GM12878 (cell line): Measurements from ENCODE around the gene CTNNA3. TPM values are rescaled to one million over a fixed set of nuclear protein-coding genes. Genes with fewer than 3 reads are reported as not detected.

Experiments used
- ATAC-seq: fragments of 200-7000 bp; cut with Tn5 transposase; 3 replicates; pipeline ENCODE4 v1.9.1; 2020; ENCODE audit warnings: mild to moderate bottlenecking, moderate library complexity
- BruUV-seq: library from RNA; stranded (reverse); fragments of 400-500 nt; replicated peaks from 2 replicates; lab custom pipeline; 2021; lab: Mats Ljungman, UMichigan
- CTCF ChIA-PET: fragments of 300-600 bp; sonication (Branson Sonifier 250); formaldehyde crosslinking; extraction: SDS; loops from one replicate; lab custom pipeline; 2021; ENCODE audit warnings: inconsistent platforms; lab: Yijun Ruan, JAX
- POLR2A ChIA-PET: fragments of 350-600 bp; formaldehyde crosslinking; extraction: SDS; loops from one replicate; lab custom pipeline; 2021; ENCODE audit warnings: inconsistent platforms; lab: Charles Lee
- RAD21 ChIA-PET: fragments of 300-600 bp; sonication (Branson Sonifier 250); formaldehyde crosslinking; loops from one replicate; lab custom pipeline; 2023; ENCODE audit warnings: antibody characterized with exemption; ENCODE audit not compliant: unreplicated experiment; lab: Charles Lee
- SMC1A ChIA-PET: fragments of 300-600 bp; sonication (Branson Sonifier 250); formaldehyde crosslinking; loops from one replicate; lab custom pipeline; 2023; ENCODE audit not compliant: unreplicated experiment, uncharacterized antibody; lab: Charles Lee
- DNase-seq: peaks from one replicate; pipeline ENCODE4 v3.0.0-alpha.2; 2011; ENCODE audit warnings: low read depth, low spot score
- FAIRE-seq: peaks from 3 replicates; lab custom pipeline; 2011; peaks lifted over from hg19 to GRCh38; lab: Jason Lieb, UNC
- H2AFZ ChIP-seq: 2 replicates; pipeline ENCODE4 v1.6.0; 2011; ENCODE audit warnings: low read depth, low read length, control low read depth; ENCODE audit not compliant: control insufficient read depth
- H3K27ac ChIP-seq: 2 replicates; pipeline ENCODE4 v1.5.1; 2011; ENCODE audit warnings: control low read depth; ENCODE audit not compliant: control insufficient read depth, insufficient read depth
- H3K27me3 ChIP-seq, 2 experiments: replicated peaks in 1 of 2; 2 replicates each; pipeline versions ENCODE4 v1.6.0 to v1.6.1; 2011; ENCODE audit warnings: low read length in 1 of 2; ENCODE audit not compliant: control insufficient read depth in 2 of 2, insufficient read depth in 2 of 2
- H3K36me3 ChIP-seq, 2 experiments: 2 replicates each; pipeline ENCODE4 v1.5.1; 2011; ENCODE audit warnings: low read length in 1 of 2; ENCODE audit not compliant: control insufficient read depth in 2 of 2, insufficient read depth in 2 of 2
- H3K4me1 ChIP-seq: 2 replicates; pipeline ENCODE4 v1.6.1; 2011; ENCODE audit warnings: mild to moderate bottlenecking, low read length, moderate library complexity, mixed read lengths; ENCODE audit not compliant: control insufficient read depth, insufficient read depth
- H3K4me2 ChIP-seq: 2 replicates; pipeline ENCODE4 v1.6.0; 2011; ENCODE audit warnings: control low read depth; ENCODE audit not compliant: control insufficient read depth, insufficient read depth
- H3K4me3 ChIP-seq: fragments of 200-600 bp; sonication (generic); 2 replicates; pipeline ENCODE4 v1.5.1; 2016
- H3K79me2 ChIP-seq: 2 replicates; pipeline ENCODE4 v1.6.0; 2011; ENCODE audit warnings: low read length; ENCODE audit not compliant: control insufficient read depth, insufficient read depth
- H3K9ac ChIP-seq: 2 replicates; pipeline ENCODE4 v1.8.0; 2011; ENCODE audit warnings: low read length, control low read depth, mixed read lengths; ENCODE audit not compliant: control insufficient read depth, insufficient read depth
- H3K9me3 ChIP-seq: replicated peaks from 3 replicates; pipeline ENCODE4 v1.5.1; 2011; ENCODE audit warnings: mild to moderate bottlenecking, low read length; ENCODE audit not compliant: control insufficient read depth, insufficient read depth
- H4K20me1 ChIP-seq: 2 replicates; pipeline ENCODE4 v1.6.0; 2011; ENCODE audit not compliant: control insufficient read depth, insufficient read depth
- BRCA1 ChIP-seq: IDR thresholded peaks from 2 replicates; pipeline ENCODE4 v1.6.1; 2011; ENCODE audit warnings: low read depth, low read length, improper control_type of control experiment
- LARP7 ChIP-seq: fragments of 450-650 bp; IDR thresholded peaks from 2 replicates; pipeline ENCODE4 v1.6.1; 2017; ENCODE audit warnings: mild to moderate bottlenecking
- MEF2A ChIP-seq: IDR thresholded peaks from 2 replicates; pipeline ENCODE4 v1.6.1; 2011; ENCODE audit warnings: low read depth, mild to moderate bottlenecking, low read length, moderate library complexity; ENCODE audit not compliant: insufficient read depth
- MTA3 ChIP-seq: IDR thresholded peaks from 2 replicates; pipeline ENCODE4 v1.6.1; 2012; ENCODE audit warnings: low read length, inconsistent platforms, borderline replicate concordance
- MYB ChIP-seq: fragments of 150-350 bp; IDR thresholded peaks from 2 replicates; pipeline ENCODE4 v1.6.1; 2014; ENCODE audit warnings: mild to moderate bottlenecking, low read depth, low read length, borderline replicate concordance
- NR2C2 ChIP-seq: IDR thresholded peaks from 2 replicates; pipeline ENCODE4 v1.6.1; 2011; ENCODE audit warnings: borderline replicate concordance, low read depth; ENCODE audit not compliant: control insufficient read depth, insufficient read length
- SP1 ChIP-seq: IDR thresholded peaks from one replicate; pipeline ENCODE4 v1.6.1; 2011; ENCODE audit warnings: low read depth, low read length
- TAF1 ChIP-seq: IDR thresholded peaks from 2 replicates; pipeline ENCODE4 v1.6.1; 2011; ENCODE audit warnings: mild to moderate bottlenecking, low read depth, low read length, borderline replicate concordance
- ZNF384 ChIP-seq: IDR thresholded peaks from 2 replicates; pipeline ENCODE4 v1.6.1; 2012; ENCODE audit warnings: low read depth, mild to moderate bottlenecking, low read length, improper control_type of control experiment, borderline replicate concordance
- WGBS: methylation state at CpG from one replicate; pipeline ENCODE4 v1.1.6; 2016; ENCODE audit warnings: low lambda C conversion rate; ENCODE audit not compliant: insufficient replicate concordance, insufficient coverage; ENCODE audit errors: missing lambda C conversion rate; 5-methylcytosine and 5-hydroxymethylcytosine counted together
- in situ Hi-C: fragments of 300-500 bp; cut with MboI; formaldehyde crosslinking; loops from 9 replicates; pipeline ENCODE4 v1.14.3; 2018; ENCODE audit warnings: mixed read lengths
- intact Hi-C: fragments of 100-400 bp; cut with micrococcal nuclease; formaldehyde crosslinking; loops from one replicate; pipeline ENCODE4 v1.14.2; 2022; ENCODE audit not compliant: unreplicated experiment
- polyA plus RNA-seq, 11 experiments: library from polyadenylated mRNA; depleted of rRNA in 4 of 11; unstranded in 6 of 11; stranded (reverse) in 5 of 11; fragments of >200 nt; fragmentation: Nextera tagmentation in 4 of 11; fragmentation: Illumina TruSeq in 1 of 11; extraction: Ambion mirVana in 4 of 11; extraction: Trizol in 1 of 11; gene quantifications; 1 replicate in 1 of 11; 2 replicates in 10 of 11; pipeline versions ENCODE4 v1.2.1 to v1.2.3, GENCODE V29; 2011 to 2016; ENCODE audit warnings: inconsistent platforms in 2 of 11, missing spikeins in 2 of 11, low read depth in 1 of 11
- total RNA-seq, 4 experiments: library from RNA; depleted of rRNA in 3 of 4; stranded (reverse); fragments of >200 nt in 3 of 4; fragmentation: Illumina TruSeq in 1 of 4; extraction: Trizol in 1 of 4; gene quantifications; 2 replicates each; pipeline versions ENCODE4 v1.2.1 to v1.2.3, GENCODE V29; 2013 to 2021
- TF ChIP-seq, protein P1 (sequence below): fragments of 450-650 bp; formaldehyde crosslinking; IDR thresholded peaks from 2 replicates; pipeline ENCODE4 v1.4.0; 2020; ENCODE audit warnings: mild to moderate bottlenecking, moderate library complexity

The CTNNA3 gene
- total and polyA plus RNA-seq, 10 of the 15 experiments (the other 5 are each of a cell fraction or from before 2014, with no cell fraction given): under 0.01 to 4.5 (median 0.22) TPM; not detected in 2

DNA sequence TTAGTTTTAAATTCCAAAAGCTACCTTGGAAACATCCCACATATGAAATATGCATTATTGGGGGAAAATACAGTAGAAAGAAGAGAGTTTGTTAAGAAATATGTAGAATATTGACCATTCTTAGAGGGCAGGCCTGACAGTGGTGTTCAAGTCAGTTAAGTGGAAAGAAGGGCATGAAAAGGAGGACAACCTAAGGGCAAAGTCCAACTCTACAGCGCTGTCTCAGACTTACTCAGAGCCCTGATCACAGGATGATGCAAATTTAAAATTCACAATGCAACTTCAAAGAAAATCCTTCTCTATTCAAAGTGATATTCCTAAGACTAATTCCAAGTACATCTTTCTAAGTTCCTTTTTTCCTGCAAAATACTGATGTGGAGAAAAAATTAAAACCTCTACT, 909.3 kb downstream of the CTNNA3 start:
- Histone ChIP-seq H3K79me2 (no peaks in the 10 kb centered on the region), H3K4me2 (no peak overlapping the region), H3K36me3 (no peaks in the 10 kb centered on the region), H2AFZ (no peak overlapping the region), H3K4me3 (no peak overlapping the region), H3K27me3 (no peaks in the 10 kb centered on the region), H3K27ac (no peak overlapping the region), H3K9me3 (no peaks in the 10 kb centered on the region), H3K9ac (no peak overlapping the region), H3K4me1 (no peaks in the 10 kb centered on the region), H4K20me1 (no peaks in the 10 kb centered on the region)
- ChIA-PET CTCF (interaction anchor here (0.6 to 2.1 kb wide), 4 partner anchors 10 to 93 kb away, joined by 3 to 11 read pairs (median 4); no protein-coding TSS in a partner anchor), RAD21 (interaction anchor here (1.0 kb wide), 1 partner anchor 46 kb away, joined by 4 read pairs; no protein-coding TSS in a partner anchor), SMC1A (interaction anchor here (1.1 to 1.5 kb wide), 3 partner anchors 9 to 48 kb away, joined by 3 to 8 read pairs (median 5); no protein-coding TSS in a partner anchor), POLR2A (interaction anchor here (1.1 kb wide), 1 partner anchor 42 kb away, joined by 3 read pairs; no protein-coding TSS in a partner anchor)
- in situ Hi-C loops: no loop called here
- BruUV-seq: no TSS peak
- 0% methylated on average over 1 of the region's 1 CpG for WGBS
- TF ChIP-seq NR2C2: no peak
- no peak for TF ChIP-seq BRCA1
- no peak for TF ChIP-seq MTA3
- no peak for TF ChIP-seq SP1
- TF ChIP-seq MYB: no peak
- TF ChIP-seq MEF2A: no peak
- no peak for TF ChIP-seq LARP7
- TF ChIP-seq TAF1: no peak
- no peak for TF ChIP-seq ZNF384
- TF ChIP-seq, protein P1, sequence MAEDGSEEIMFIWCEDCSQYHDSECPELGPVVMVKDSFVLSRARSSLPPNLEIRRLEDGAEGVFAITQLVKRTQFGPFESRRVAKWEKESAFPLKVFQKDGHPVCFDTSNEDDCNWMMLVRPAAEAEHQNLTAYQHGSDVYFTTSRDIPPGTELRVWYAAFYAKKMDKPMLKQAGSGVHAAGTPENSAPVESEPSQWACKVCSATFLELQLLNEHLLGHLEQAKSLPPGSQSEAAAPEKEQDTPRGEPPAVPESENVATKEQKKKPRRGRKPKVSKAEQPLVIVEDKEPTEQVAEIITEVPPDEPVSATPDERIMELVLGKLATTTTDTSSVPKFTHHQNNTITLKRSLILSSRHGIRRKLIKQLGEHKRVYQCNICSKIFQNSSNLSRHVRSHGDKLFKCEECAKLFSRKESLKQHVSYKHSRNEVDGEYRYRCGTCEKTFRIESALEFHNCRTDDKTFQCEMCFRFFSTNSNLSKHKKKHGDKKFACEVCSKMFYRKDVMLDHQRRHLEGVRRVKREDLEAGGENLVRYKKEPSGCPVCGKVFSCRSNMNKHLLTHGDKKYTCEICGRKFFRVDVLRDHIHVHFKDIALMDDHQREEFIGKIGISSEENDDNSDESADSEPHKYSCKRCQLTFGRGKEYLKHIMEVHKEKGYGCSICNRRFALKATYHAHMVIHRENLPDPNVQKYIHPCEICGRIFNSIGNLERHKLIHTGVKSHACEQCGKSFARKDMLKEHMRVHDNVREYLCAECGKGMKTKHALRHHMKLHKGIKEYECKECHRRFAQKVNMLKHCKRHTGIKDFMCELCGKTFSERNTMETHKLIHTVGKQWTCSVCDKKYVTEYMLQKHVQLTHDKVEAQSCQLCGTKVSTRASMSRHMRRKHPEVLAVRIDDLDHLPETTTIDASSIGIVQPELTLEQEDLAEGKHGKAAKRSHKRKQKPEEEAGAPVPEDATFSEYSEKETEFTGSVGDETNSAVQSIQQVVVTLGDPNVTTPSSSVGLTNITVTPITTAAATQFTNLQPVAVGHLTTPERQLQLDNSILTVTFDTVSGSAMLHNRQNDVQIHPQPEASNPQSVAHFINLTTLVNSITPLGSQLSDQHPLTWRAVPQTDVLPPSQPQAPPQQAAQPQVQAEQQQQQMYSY (CRISPR knock-in tag): no peak
- FAIRE-seq (no peak), ATAC-seq (peak; percentile 40; the same call in 2 of the 3 replicates), DNase-seq (no peak)
- intact Hi-C loops: no loop called here
